ENCODE results near the gene PAOX. TPM values are rescaled to one million over a fixed set of nuclear protein-coding genes. Genes with fewer than 3 reads are reported as not detected.
"Not testable (repeated sequence)": the region's sequence is repeated elsewhere in the genome, so short reads cannot be mapped to it uniquely, and the experiment has no call there.

PAOX gene
- total RNA-seq, 1 donor from 2014 or later, result 3.4 TPM

DNA sequence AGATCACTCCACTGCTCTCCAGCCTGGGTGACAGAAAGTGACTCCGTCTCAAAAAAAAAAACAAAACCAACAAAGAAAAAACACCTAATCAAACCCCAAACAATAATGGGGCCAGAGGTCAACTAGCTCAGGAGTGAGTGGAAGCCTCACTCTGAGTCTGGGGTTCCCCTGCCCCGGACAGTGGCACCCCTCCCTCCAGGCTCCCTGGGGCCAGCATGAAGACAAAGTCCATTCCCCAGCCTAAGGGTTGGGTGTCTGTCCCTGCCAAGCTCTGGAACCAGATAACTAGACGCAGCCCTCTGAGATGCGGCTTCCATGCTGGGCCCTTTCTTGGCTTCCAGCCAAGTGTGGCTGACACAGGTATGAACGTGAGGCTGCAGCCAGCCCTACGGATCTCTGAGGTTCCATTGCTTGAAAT lies 19.5 kb upstream of the PAOX start:
- ATAC-seq (ENCODE audit: poor library complexity) (no peak), DNase-seq (no peak)
- intact Hi-C loops (cut with DNase I), result no loop called here

DNA sequence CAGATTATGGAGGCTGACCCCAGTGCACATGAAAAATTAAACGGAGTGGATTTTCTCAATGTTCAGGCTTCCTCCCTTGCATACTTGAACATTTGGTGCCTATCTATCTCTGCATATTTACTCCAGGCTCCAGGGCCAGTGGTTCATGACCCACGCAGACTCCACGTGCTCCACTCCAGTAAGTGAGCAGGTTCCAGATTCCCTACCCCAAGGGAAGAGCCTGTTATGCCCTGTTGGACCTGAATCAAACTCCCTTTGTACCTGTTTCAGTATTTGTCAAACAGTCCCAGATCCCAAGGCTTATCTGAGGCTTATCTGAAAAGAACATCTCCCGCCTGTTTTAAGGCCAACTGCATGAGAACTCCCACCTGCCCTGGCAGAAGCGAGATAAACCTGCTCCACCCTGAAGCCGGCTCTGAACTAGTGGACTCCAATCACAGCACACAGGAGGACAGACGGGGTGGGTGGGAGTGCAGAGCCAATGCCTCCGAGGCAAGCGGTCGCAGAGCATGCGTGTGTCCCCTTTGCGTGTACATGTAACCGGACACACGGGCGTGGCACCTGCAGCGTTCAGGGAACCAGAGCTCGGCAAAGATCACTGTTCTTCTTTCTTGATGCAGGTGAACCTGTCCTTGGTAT lies 19.0 kb upstream of the PAOX start:
- intact Hi-C loops (cut with DNase I), result no loop called here
- ATAC-seq (ENCODE audit: poor library complexity) (no peak), DNase-seq (no peak)

DNA sequence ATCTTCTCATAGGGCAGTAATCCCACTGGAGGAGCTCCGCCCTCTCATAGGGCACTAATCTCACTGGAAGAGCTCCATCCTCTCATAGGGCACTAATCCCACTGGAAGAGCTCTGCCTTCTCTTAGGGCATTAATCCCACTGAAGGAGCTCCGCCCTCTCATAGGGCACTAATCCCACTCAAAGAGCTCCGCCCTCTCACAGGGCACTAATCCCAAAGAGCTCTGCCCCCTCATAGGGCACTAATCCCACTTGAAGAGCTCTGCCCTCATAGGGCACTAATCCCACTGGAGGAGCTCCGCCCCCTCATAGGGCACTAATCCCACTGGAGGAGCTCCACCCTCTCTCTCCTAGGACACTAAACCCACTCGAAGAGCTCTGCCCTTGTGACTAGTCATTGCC lies 17.8 kb upstream of the PAOX start:
- ATAC-seq (ENCODE audit: poor library complexity) (no peak), DNase-seq (no peak)
- intact Hi-C loops (cut with DNase I), result no loop called here

DNA sequence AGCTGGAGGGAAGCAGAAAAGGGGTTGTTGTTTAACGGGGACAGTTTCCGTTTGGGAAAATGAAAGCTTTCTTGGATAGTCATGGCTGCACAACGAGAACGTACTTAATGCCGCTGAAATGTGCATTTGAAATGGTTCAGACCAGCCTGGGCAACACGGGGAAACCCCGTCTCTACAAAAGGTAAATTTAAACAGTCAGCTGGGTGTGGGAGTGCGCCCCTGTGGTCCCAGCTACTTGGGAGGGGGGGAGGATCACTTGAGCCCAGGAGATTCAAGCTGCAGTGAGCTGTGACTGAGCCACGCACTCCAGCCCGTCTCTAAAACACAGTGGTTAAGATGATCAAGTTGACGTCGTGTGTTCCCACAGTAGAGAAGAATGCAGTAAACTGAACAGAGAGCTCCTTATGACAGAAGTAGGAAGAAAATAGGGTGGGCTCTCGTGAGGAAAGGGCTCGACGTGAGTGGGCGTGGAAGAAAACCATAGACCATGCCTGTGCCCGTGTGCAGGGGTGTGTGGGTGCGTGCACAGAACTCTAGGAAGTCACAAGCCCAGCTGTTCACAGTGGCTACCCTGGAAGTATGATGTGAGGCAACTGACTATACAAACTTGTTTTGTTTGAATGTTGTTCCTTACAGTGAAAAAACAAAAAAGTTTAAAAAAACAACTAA lies 17.2 kb upstream of the PAOX start:
- no peak for DNase-seq
- ATAC-seq (ENCODE audit: poor library complexity), result no peak
- intact Hi-C loops (cut with DNase I), result no loop called here

DNA sequence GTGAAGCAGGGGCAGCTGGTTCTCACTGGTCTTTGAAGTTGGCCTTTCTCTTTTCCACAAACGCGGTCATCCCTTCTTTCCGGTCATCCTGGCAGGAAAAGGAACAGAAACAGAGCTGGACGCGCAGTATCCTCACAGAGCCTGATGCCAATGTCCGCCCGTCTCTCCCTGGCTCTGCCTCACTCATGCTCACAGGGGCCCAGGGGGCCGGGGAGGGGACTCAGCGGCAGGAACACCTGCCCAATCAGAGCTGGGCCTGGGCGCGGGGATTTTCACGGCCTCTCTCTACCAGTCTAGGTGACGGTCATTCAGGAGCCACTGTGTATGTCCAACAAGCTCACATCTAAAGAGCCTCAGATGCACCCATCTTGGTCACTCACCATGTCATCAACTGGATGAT lies 16.2 kb upstream of the PAOX start:
- DNase-seq (peak; percentile 32), ATAC-seq (ENCODE audit: poor library complexity) (no peak)
- intact Hi-C loops (cut with DNase I), result no loop called here

DNA sequence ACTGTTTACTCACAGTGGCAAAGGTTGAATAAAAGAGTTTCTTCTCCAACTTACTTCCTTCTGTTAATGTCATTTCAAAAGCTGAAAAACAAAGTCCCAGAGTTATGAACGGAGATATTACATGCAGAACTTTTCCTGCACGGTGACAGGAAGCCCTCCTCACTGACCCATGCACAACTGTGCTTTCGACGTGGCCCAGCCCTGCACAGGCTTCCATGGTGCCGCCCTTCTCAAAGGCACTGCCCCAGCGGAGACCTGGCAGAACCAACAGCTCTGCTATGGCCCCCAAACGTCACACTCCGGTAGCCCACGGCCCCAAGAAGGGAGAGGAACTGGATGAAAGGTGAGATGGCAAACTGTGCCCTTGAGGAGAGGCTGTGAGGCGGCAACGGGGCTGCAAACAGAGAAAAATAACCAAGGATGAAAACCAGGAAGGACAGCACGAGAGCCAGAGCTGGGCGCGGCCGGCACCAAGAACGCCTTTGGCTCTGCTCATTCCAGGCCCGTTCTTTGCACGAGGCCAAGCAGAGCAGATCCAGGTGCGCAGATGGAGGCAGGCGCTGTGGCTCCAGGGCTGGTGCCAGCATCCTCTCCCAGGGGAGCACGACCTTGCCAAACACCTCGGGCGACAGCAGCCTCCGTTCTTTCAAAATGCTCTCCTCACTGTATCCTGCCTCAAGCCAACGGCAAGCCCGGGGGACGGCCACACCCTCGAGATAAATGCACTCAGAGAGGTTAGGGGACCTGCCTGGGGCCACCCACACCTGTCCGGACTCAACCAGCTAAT lies 14.2 kb upstream of the PAOX start:
- ATAC-seq (ENCODE audit: poor library complexity), result no peak
- peak; percentile 33 for DNase-seq
- intact Hi-C loops (cut with DNase I), result no loop called here

DNA sequence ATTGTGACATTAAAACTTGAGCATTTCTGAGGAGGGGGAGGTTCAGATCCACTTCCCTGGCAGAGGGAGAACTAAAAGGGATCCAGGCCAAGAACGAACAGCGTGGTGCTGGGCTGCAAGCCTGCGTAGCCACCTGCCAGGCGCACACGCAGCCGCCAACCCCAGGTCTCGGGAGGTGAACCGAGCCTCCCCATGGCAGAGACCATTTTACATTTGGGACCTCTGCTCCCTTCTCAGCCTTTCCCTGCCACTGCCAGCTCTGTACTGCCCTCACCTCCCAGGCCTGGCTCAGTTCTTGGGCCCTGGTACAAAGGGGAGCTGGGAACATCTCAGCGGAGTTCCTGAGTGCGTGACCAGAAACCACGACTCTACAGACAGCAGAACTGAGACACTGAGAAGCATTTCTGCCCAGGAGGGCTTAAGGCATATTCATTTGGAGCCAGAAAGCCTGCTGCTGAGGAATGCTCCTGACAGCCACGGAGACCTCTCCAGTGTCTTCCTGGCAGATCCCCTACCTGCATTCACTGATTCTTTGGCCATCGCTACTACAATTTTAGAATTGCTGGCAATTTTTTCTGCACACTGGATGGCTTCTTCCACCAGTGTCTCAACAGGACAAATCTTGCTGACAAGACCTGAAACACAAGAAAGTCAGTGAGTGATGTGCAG lies 13.5 kb upstream of the PAOX start:
- intact Hi-C loops (cut with DNase I), result no loop called here
- no peak for DNase-seq
- ATAC-seq (ENCODE audit: poor library complexity), result no peak

DNA sequence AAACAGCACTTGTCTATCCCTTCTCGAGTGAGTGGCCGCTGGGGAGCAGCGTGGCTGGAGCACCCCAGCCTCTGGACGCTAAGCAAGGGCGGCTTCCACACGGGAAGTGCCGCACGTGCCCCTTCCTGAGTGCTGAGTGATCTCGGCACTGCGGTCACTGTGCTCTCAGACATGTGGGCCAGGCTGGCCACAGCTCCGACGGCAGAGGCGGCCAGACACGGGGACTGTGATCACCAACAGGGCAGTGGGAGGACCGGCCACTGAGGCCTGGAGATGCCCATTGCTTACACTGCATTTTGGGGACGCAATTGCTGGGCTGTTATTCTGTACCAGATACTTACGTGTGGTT lies 13.0 kb upstream of the PAOX start:
- intact Hi-C loops (cut with DNase I), result no loop called here
- ATAC-seq (ENCODE audit: poor library complexity) (no peak), DNase-seq (no peak)

DNA sequence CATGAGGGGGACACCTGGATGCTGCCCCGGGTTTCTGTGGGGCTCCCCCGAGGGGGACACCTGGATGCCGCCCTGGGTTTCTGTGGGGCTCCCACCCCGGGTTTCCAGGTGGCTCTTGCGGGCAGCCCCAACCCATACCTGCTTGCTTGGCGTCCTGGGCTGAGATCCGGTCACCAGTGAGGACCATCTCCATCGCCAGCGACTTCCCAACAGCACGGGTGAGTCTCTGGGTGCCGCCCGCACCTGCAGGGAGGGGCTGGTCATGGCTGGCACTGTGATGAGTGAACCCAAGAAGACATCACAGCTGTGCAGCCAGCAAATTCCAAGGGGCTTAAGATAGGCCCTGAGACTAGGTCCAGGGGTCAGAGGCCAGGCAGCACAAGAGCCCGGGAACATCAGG lies 12.3 kb upstream of the PAOX start:
- intact Hi-C loops (cut with DNase I), result no loop called here
- ATAC-seq (ENCODE audit: poor library complexity) (no peak), DNase-seq (no peak)

DNA sequence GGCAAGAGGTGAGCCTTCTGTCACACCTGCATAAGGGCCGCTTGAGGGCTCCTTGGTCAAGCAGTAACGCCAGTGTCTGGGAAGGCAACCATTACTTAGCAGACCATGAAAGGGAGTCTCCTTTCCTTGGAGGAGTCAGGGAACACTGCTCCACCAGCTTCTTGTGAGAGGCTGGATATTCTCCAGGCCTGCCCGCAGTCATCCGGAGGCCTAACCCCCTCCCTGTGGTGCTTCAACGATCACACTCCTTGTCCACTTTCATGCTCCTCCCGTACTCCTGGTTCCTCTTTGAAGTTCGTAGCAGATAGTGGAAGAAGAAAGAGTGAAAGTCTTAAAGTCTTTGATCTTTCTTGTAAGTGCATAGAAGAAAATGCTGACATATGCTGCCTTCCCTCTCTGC lies 11.6 kb upstream of the PAOX start:
- intact Hi-C loops (cut with DNase I); DNase-seq; ATAC-seq (ENCODE audit: poor library complexity): not testable (repeated sequence)

DNA sequence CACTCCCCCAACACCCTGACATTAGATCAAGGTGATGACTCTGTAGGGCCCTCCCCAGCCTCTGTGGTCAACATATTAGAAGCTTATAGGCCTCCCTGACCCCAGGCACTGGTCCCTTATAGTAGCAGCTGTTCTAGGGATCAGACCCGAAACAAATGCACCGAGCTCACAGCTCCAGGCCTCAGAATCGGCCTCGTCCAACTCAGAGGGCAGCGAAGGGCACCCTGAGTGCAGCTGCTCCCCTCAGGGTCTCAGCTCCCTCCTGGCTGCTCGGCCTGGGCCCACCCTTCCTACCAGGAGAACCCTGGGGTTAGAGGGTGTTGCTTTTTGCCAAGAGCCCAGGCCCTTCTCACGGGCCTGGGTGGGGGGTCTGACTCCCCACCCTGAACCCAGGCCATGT lies 10.9 kb upstream of the PAOX start:
- ATAC-seq (ENCODE audit: poor library complexity) (no peak), DNase-seq (no peak)
- intact Hi-C loops (cut with DNase I), result no loop called here

DNA sequence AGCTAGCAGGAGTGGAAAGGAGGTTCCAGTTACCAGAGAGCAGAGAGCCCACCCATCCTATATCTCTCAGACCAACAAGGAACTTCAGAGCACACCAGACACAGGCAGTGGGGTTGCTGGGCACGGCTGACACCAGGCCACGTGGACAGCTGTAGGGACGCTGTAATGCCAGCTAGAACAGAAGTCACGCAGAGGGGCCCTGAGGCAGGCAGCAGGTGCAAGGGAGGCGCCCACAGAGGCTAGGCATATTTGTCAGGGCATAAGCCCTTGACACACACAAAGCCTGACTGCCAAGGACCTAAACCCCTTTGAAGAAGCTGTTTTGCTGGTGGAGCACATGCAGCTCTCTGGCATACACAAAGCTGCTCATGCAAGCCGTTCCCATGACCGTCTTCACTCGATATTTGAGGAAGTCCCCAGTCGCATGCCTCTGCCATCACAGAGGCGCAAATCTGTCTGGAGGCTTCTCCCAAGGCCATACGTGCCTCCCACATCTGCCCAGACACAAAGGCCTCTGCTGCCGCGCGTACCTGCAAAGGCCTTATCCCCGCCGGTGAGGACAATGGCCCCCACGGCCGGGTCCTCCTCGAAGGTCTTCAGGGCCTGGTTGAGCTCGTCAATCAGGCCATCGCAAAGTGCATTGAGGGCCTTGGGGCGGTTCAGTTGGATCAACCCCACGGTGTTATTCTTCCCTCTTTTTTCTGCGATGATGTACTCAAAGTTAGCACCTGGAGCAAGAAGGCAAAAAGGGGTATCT lies 8.9 kb upstream of the PAOX start:
- DNase-seq, result no peak
- ATAC-seq (ENCODE audit: poor library complexity), result no peak
- intact Hi-C loops (cut with DNase I), result no loop called here

DNA sequence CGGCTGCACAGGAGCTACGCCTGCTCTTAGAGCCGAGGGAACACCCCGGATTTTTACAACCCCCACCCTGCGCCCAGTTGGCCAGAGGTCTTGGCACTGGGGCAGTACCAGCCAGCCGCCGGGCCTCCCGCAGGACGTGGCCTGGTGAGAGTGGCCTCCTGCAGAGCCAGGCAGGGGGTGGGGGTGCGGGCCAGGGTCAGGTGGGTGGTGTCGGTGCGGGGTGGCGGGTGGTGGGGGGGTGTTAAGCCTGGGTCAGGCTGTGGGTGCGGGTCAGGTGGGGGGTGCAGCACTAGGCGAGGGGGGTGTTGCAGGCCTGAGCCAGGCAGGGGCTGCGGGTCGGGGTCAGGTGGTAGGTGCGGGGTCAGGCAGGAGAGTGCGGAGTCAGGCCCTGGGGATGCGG lies 6.6 kb upstream of the PAOX start:
- ATAC-seq (ENCODE audit: poor library complexity), result peak; percentile 1
- intact Hi-C loops (cut with DNase I), result no loop called here
- DNase-seq, result no peak

DNA sequence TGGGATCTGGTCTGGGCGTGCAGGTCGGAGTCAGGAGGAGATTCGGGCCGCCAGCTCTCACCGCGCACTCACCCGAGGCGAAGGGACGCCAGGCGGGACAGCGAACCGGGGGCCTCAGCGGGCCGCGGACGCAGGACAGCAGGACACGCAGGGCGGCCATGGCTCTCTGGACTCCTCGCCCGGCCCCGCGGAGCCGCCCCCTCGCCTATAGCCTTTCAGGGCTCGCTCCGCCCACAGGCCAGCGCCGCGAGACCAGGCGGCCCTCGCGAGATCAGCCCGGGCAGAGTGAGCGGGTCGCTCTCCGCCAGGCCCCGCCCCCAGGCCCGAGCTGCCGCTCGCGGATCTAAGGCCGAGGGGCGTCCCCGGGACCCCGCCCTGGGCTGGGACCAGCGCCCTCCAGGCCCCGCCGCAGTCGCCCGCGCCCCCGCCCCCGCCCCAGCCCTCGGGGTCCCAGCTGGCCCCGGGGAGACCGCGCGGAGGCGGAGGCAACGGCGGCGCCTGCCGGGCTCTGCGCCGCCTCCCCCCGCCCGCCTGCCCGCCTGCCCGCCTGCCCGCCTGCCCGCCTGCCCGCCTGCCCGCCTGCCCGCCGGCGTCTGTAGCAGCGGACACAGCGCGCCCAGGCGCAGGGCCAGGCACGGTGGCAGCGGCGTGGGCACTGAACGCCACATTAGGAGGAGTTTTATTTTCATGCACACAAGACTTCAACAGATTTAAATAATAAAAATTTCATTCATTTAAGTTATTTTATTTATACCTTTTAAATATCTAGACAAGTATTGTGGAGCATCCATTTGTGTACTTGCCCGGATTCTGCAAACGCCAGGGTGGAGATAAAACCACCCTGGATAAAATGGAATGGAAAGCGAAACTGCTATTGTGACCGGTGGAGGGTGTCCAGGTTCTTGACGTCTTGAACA lies 5.6 kb upstream of the PAOX start, which contains the start of gene ECHS1:
Gene ECHS1 (minus strand): TSS at position 181 of the 917 bp plus-strand sequence. CDS start 21 bp downstream, at position 160.
- intact Hi-C loops (cut with DNase I), result no loop called here
- DNase-seq (peak; percentile 99), ATAC-seq (ENCODE audit: poor library complexity) (peak; percentile 99)

DNA sequence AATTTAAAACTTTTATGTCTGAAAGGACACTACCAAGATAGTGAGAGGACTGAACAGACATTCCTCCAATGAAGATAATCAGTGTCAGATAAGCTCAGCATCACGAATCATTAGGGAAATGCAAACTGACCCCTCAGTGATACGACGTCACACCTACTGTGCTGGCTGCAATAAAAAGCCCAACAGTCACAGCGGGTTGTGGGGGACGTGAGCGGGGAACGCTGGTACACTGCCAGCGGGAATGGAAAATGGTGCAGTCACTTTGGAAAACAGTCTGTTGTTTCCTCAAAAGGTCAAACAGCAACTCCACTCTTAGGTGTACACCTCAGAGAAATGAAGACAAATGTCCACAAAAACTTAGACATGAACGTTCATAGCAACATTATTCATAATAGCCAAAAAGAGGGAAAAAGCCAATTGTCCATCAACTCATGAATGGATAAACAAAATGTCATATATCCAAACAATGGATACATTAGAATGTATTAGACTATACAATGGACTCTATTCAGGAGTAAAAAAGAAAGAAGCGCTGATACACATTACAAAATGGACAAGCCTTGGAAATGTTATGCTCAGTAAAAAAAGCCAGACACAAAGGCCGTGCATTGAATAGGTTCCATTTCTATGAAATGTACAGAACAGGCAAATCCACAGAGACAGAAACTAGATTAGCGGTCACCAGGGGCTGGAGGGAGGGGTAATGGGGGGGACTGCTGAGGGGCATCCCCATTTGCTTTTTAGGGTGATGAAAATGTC lies 3.5 kb upstream of the PAOX start:
- intact Hi-C loops (cut with DNase I), result no loop called here
- ATAC-seq (ENCODE audit: poor library complexity) (no peak), DNase-seq (no peak)

DNA sequence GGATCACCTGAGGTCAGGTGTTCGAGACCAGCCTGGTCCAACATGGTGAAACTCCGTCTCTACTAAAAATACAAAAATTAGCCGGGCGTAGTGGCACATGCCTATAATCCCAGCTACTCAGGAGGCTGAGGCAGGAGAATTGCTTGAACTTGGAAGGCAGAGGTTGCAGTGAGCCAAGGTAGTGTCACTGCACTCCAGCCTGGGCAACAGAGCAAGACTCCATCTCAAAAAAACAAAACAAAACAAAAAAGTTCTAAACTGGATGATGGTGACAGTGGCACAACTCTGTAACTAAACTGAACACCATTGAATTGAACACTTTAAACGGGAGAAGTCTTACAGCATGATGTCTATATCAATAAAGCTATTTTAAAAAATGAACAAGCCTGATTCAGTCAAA lies 2.9 kb upstream of the PAOX start:
- ATAC-seq (ENCODE audit: poor library complexity); intact Hi-C loops (cut with DNase I); DNase-seq: not testable (repeated sequence)
